Smooth muscle cell (in vitro differentiated cells): Measurements from ENCODE around the gene RCN2. TPM values are rescaled to one million over a fixed set of nuclear protein-coding genes. Genes with fewer than 3 reads are reported as not detected.

ENCODE experiments used
- DNase-seq: peaks from one replicate; lab custom pipeline; 2025; ENCODE audit not compliant: unreplicated experiment; lab: John Stamatoyannopoulos, UW
- H2AFZ ChIP-seq: fragments of 200-600 bp; sonication (generic); 2 replicates; pipeline ENCODE4 v1.6.0; 2016; ENCODE audit warnings: antibody characterized with exemption, low read depth, mild to moderate bottlenecking
- H3F3A ChIP-seq: fragments of 200-600 bp; sonication (generic); 2 replicates; pipeline ENCODE4 v1.6.0; 2017; ENCODE audit warnings: antibody characterized with exemption, low read depth
- H3K27ac ChIP-seq: fragments of 200-600 bp; sonication (generic); 2 replicates; pipeline ENCODE4 v1.5.1; 2016; ENCODE audit warnings: low read depth, mild to moderate bottlenecking
- H3K27me3 ChIP-seq: fragments of 200-600 bp; sonication (generic); 2 replicates; pipeline ENCODE4 v1.6.1; 2016; ENCODE audit warnings: low read depth, mild to moderate bottlenecking
- H3K36me3 ChIP-seq: fragments of 200-600 bp; sonication (generic); 2 replicates; pipeline ENCODE4 v1.5.1; 2016; ENCODE audit warnings: low read depth
- H3K4me1 ChIP-seq: fragments of 200-600 bp; sonication (generic); 2 replicates; pipeline ENCODE4 v1.5.1; 2016; ENCODE audit warnings: low read depth
- H3K4me2 ChIP-seq: fragments of 200-600 bp; sonication (generic); 2 replicates; pipeline ENCODE4 v1.6.0; 2016; ENCODE audit warnings: mild to moderate bottlenecking
- H3K4me3 ChIP-seq: fragments of 200-600 bp; sonication (generic); 2 replicates; pipeline ENCODE4 v1.5.1; 2016; ENCODE audit warnings: mild to moderate bottlenecking
- H3K79me2 ChIP-seq: fragments of 200-600 bp; sonication (generic); 2 replicates; pipeline ENCODE4 v1.6.0; 2016; ENCODE audit warnings: low read depth, mild to moderate bottlenecking
- H3K9ac ChIP-seq: fragments of 200-600 bp; sonication (generic); 2 replicates; pipeline ENCODE4 v1.6.0; 2016; ENCODE audit warnings: low read depth
- H3K9me3 ChIP-seq: fragments of 200-600 bp; sonication (generic); replicated peaks from 2 replicates; pipeline ENCODE4 v1.5.1; 2016; ENCODE audit warnings: low read depth
- H4K20me1 ChIP-seq: fragments of 200-600 bp; sonication (generic); 2 replicates; pipeline ENCODE4 v1.6.0; 2016; ENCODE audit warnings: low read depth
- WGBS: methylation state at CpG from one replicate; pipeline ENCODE4 v1.1.7; 2016; ENCODE audit warnings: low lambda C conversion rate; 5-methylcytosine and 5-hydroxymethylcytosine counted together
- polyA plus RNA-seq: library from polyadenylated mRNA; unstranded; fragments of >200 nt; fragmentation: Nextera tagmentation; extraction: Ambion mirVana; gene quantifications from 2 replicates; pipeline ENCODE4 v1.2.1, GENCODE V29; 2016
- total RNA-seq: library from RNA; depleted of rRNA; stranded (reverse); fragments of >200 nt; gene quantifications from 2 replicates; pipeline ENCODE4 v1.2.3, GENCODE V29; 2014
- TF ChIP-seq, protein P1 (sequence below): fragments of 200-600 bp; sonication (generic); IDR thresholded peaks from 2 replicates; pipeline ENCODE4 v1.5.1; 2017; ENCODE audit warnings: borderline replicate concordance, mild to moderate bottlenecking, antibody characterized with exemption; ENCODE audit not compliant: insufficient read depth, poor library complexity, severe bottlenecking

RCN2 gene
- total and polyA plus RNA-seq, 2 experiments from 2014 or later: 190 to 200 TPM

DNA sequence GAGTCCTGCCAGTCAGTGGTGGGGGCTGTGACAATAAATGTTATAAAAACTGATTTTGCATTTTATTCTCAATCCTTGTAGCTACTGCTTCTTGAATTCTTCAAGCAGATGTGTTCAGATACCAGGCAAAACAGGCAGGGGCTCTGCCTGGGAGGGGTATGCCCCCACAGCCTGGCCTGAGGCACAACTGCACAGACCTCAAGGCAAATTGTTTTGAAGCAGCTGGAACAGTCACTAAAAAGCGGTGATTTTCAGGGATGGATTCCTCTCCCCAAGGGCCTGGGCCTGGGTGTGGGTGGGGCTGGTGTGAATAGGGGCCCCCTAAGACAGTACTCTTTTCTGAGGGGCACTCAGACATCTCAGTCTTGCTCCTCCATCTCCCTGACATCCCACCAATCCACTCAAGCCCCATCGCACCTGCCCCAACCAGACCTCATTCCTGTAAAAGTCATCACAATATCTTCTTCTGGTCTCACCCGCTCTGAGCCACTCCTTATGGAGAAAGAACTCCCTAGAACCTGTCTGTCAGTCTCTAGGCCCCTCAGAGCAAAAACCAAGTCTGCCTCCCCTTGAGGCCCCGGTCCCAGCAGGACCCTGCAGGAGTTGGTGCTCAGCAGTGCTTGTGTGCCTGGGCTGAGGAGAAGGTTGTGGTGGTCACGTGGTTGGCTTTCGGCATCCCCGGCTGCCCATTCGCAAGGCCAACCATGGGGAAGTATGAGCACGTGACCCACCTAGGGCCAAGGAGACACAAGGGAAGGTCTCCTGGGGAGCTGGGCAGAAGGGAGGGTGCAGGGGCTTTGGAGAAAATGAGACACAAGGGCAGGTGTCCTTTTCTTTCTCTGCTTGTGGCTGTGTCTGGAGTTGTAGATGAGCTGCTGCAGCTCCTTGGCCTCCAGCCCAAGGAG is 60.4 kb downstream of the RCN2 start:
- no peaks in the 10 kb centered on the region for H3F3A ChIP-seq
- 97% methylated on average over 9 of the region's 9 CpGs for WGBS
- DNase-seq: no peak

DNA sequence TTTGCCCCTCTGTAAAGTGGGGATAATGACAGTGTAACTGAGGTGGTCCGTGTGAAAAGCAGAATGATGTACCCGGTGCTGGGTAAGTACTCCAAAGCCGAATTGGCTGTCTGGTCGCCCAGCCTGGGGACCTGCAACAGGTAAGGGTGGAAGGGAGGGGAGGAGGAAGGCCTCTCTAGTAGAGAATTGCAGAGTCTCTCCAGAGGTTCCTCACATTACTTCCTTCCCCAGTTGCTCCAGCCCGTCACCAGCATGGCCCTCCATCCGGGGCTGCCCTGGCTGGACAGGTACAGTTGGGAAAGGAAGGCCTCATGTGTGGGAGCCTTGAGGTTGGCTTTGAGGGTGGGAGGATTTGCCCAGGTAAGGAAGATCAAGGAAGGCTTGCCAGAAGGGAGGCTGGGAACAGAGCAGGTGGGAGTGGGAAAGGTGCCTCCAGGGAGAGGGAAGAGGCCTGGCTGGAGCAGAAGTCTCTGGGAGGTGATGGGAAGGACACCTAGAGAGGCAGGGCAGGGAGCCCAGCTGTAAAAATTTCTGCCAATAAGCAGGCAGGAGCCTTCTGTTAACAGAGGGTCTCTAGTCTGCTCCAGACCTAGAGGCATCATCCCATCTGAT is 61.7 kb downstream of the RCN2 start:
- Histone ChIP-seq H3K9me3 (no peaks in the 10 kb centered on the region), H3K27ac (no peak overlapping the region), H3K79me2 (no peaks in the 10 kb centered on the region), H3K4me3 (no peak overlapping the region), H4K20me1 (no peaks in the 10 kb centered on the region), H3K27me3 (no peaks in the 10 kb centered on the region), H2AFZ (no peak overlapping the region), H3F3A (no peaks in the 10 kb centered on the region), H3K36me3 (no peaks in the 10 kb centered on the region), H3K4me1 (no peaks in the 10 kb centered on the region), H3K4me2 (no peak overlapping the region), H3K9ac (no peak overlapping the region)
- WGBS: 94% methylated on average over 6 of the region's 6 CpGs
- TF ChIP-seq, protein P1, sequence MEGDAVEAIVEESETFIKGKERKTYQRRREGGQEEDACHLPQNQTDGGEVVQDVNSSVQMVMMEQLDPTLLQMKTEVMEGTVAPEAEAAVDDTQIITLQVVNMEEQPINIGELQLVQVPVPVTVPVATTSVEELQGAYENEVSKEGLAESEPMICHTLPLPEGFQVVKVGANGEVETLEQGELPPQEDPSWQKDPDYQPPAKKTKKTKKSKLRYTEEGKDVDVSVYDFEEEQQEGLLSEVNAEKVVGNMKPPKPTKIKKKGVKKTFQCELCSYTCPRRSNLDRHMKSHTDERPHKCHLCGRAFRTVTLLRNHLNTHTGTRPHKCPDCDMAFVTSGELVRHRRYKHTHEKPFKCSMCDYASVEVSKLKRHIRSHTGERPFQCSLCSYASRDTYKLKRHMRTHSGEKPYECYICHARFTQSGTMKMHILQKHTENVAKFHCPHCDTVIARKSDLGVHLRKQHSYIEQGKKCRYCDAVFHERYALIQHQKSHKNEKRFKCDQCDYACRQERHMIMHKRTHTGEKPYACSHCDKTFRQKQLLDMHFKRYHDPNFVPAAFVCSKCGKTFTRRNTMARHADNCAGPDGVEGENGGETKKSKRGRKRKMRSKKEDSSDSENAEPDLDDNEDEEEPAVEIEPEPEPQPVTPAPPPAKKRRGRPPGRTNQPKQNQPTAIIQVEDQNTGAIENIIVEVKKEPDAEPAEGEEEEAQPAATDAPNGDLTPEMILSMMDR: no peak
- DNase-seq: no peak

More for the DNA sequence above, 60.4 kb downstream of the RCN2 start:
- no peaks in the 10 kb centered on the region for H4K20me1 ChIP-seq
- no peaks in the 10 kb centered on the region for H3K27me3 ChIP-seq
- H3K9ac ChIP-seq: no peak overlapping the region
- H3K9me3 ChIP-seq: no peaks in the 10 kb centered on the region
- H3K4me2 ChIP-seq: no peak overlapping the region
- no peaks in the 10 kb centered on the region for H3K79me2 ChIP-seq
- no peak overlapping the region for H3K27ac ChIP-seq
- H3K36me3 ChIP-seq: no peaks in the 10 kb centered on the region
- no peak overlapping the region for H3K4me3 ChIP-seq
- H3K4me1 ChIP-seq: no peaks in the 10 kb centered on the region
- TF ChIP-seq, protein P1: no peak
- no peak overlapping the region for H2AFZ ChIP-seq

DNA sequence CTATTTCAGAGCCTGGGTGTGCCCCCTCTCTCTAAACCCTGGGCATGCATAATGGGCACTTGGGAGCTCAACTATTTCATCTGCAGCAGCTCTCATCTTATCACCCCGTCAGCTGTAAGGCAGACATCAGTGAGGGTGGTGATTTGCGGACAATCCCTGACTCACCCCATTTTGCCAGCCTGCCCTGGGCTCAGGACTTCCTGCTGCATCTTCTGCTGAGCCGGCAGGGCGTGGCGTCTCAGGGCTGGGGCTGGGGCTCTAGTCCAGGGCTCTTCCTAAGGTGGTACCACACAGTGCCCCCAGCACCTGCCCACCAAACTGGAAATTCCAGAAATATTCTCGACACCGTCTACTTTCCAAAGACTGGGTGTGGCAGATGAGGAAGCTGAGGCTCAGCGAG is 62.5 kb downstream of the RCN2 start:
- no peaks in the 10 kb centered on the region for H3K27me3 ChIP-seq
- no peak overlapping the region for H3K4me3 ChIP-seq
- H3K4me1 ChIP-seq: no peaks in the 10 kb centered on the region
- DNase-seq: no peak
- H3K9me3 ChIP-seq: no peaks in the 10 kb centered on the region
- TF ChIP-seq, protein P1: no peak
- H3K4me2 ChIP-seq: no peak overlapping the region
- no peak overlapping the region for H3K9ac ChIP-seq
- no peaks in the 10 kb centered on the region for H3F3A ChIP-seq
- 64% methylated on average over 8 of the region's 8 CpGs for WGBS
- no peaks in the 10 kb centered on the region for H4K20me1 ChIP-seq
- no peak overlapping the region for H2AFZ ChIP-seq
- H3K79me2 ChIP-seq: no peaks in the 10 kb centered on the region
- no peaks in the 10 kb centered on the region for H3K36me3 ChIP-seq
- no peak overlapping the region for H3K27ac ChIP-seq
